GM19372 (cell line): Measurements from ENCODE around the gene CCR8.
"Not testable (repeated sequence)": the region's sequence is repeated elsewhere in the genome, so short reads cannot be mapped to it uniquely, and the experiment has no call there.

Experiments
- ATAC-seq: cut with Tn5 transposase; IDR thresholded peaks from one replicate; pipeline ENCODE4 v1.9.1; 2021; ENCODE audit warnings: mild to moderate bottlenecking, low read depth, moderate library complexity; ENCODE audit not compliant: unreplicated experiment

The CCR8 gene

DNA sequence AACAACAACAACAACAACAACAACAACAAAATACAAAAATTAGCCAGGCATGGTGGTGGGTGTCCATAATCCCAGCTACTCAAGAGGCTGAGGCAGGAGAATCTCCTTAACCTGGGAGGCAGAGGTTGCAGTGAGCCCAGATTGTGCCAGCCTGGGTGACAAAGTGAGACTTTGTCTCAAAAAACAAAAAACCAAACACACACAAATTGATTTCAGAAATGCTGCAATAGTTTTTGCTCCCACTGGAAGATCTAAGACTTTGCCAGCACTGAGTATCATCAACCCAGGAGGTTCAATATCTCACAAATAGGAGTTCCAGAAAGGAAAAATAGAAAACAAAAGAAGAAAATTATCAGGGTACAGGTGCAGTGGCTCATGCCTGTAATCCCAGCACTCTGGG lies 16.2 kb upstream of the CCR8 start:
- ATAC-seq, result no peak

DNA sequence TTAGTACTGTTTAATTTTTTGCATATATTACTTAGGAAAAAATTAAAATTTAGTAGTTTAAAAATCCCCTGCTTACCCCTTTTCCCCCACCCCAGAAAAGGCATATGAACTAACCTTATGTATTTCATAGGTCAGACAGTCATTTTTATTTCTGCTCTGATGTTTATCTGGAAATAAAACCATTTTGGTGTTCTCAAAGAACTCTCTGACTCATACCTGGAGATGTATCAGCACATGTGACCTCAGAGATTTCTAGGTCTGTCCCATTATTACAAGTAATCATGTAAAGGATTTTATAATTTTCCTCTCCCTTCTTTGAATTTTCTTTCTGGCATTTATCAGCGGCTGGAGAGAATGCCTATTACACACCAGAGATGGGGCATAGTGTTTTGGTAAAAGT lies 14.1 kb upstream of the CCR8 start:
- ATAC-seq, result no peak

DNA sequence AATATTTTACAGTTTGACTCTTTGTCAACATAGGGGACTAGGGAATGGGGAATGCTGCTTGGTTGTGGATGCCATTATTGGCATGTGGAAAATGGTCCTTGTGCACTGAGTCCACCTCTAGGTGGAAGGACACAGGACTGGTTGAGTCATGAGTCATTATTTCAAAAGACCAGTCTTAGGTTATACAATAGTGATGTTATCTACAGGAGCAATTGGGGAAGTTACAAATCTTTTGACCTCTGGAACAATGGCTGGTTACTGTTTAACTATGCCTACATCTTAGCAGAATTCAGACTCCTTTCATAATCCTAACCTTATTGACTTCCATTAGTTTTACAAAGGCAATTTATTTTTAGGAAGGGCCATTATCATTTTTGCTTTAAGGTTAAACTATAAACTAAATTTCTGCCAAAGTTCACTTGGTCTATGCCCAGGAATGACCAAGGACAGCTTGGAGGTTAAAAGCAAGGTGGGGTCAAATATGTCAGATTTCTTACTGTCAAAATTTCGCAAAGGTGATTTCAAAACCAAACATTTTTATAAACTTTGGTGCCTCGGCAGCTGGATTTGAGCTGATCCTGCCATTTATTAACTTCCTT lies 11.8 kb upstream of the CCR8 start:
- no peak for ATAC-seq

DNA sequence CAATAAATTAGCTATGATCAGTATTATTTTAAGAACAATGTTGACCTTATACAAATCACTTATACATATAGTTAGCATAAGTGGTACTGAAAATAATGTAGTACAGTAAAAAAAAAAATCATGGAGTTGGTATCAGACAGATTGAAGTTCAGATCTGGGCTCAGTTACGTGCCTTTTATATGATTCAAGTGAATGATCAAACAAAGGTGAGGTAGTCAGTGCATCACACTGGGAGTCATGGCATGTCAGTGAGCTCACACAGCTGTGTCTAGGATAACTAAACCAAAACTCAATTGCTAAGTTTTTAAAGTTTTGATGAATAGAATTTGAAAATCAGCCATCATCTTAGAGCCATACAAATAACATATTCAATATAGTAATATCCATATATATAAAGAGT lies 11.2 kb upstream of the CCR8 start:
- no peak for ATAC-seq

DNA sequence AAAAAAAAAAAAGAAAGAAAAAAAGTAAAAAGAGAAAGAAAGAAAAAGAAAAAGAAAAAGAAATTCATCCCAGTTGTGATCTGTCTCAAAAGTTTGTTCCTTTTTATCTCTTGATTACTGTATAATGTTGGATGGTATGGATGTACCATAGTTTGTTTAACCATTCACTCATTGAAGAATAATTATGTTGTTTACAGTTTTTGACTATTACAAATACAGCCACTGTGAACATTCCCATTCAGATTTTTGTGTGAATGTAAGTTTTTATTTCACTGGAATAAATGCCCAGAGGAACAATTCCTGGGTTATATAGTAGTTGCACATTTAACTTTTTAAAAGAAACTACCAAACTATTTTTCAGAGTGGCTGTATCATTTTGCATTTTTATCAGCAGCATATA lies 10.3 kb upstream of the CCR8 start:
- ATAC-seq, result no peak

DNA sequence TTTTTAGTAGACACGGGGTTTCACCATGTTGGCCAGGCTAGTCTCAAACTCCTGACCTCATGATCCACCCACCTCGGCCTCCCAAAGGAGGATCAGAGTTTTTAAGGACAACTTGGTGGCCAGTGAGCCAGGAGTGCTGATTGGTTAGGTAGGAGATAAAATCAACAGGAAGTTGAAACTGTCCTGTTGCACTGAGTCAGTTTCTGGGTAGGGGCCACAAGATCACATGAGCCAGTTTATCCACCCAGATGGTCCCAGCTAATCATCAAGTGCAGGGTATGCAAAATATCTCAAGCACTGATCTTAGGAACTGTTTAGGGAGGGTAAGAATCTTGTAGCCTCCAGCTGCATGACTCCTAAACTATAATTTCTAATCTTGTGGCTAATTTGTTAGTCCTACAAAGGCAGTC lies 7.9 kb upstream of the CCR8 start:
- ATAC-seq, result not testable (repeated sequence)

DNA sequence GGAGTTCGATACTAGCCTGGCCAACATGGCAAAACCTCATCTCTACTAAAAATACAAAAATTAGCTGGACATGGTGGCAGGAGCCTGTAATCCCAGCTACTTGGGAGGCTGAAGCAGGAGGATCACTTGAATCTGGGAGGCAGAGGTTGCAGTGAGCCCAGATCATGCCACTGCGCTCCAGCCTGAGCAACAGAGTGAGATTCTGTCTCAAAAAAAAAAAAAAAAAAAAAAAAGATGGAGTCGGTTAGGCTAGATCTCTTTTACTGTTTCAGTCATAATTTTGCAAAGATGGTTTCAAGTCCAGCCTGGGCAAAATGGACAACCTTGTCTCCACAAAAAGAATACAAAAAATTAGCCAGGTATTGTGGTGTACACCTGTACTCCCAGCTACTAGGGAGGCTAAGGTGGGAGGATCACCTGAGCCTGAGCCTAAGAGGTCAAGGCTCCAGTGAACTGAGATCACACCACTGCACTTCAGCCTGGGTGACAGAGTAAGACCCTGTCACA lies 7.2 kb upstream of the CCR8 start:
- not testable (repeated sequence) for ATAC-seq

DNA sequence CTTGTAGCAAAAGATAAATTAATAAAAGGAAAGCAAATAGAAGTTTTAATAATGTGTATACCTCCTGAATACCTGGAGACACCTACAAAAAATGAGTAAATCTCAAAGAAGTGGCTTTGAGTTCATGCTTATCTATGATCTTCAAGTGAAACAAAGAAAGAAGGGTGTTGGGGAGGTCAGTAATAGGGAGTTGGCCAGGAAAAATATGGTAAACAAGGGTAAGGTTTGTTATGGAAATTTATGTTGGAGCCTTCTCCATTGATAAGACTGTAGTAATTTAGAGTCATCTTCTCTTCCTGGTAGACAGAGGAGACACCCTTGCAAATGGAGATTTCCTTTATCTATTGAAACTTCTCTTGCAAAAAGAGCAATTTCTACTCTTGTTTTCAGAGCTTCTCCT lies 6.6 kb upstream of the CCR8 start:
- no peak for ATAC-seq

DNA sequence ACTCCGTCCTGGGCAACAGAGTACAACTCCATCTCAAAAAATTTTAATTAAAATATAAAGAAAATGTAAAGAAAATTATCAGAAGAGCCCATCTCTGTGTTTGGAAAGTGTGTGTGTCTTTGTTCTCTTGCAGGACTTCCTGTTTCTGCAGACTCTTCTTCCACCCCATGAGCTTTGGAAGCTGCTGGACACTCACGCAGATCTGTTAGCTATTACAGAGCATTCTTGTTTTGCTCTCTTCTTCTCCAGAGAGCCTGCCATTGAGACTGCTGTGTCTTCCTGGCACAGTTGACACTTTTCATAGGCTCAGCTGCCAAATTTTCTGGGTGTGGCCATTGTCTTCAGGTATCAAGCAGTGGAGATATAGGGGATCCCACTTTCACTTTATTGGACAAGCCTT lies 6.0 kb upstream of the CCR8 start:
- ATAC-seq, result no peak

DNA sequence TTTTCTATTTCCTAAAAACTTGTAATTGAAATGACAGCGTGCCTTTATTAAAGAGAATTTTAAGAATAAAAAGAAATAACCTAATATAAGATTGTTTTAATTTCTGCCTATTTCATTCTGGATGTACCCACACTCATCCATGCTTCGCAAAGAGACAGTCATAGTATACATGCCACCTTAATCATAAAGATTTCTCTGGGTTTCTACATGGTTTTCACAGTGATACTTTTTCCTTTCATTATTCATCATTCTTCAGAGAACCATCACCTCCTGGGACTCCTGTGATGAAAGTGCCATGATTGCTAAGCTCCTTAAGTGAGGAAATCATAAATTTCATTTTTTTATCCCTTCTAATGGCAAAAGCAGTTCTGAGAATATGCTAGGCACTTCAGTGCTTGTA lies 4.3 kb upstream of the CCR8 start:
- no peak for ATAC-seq

DNA sequence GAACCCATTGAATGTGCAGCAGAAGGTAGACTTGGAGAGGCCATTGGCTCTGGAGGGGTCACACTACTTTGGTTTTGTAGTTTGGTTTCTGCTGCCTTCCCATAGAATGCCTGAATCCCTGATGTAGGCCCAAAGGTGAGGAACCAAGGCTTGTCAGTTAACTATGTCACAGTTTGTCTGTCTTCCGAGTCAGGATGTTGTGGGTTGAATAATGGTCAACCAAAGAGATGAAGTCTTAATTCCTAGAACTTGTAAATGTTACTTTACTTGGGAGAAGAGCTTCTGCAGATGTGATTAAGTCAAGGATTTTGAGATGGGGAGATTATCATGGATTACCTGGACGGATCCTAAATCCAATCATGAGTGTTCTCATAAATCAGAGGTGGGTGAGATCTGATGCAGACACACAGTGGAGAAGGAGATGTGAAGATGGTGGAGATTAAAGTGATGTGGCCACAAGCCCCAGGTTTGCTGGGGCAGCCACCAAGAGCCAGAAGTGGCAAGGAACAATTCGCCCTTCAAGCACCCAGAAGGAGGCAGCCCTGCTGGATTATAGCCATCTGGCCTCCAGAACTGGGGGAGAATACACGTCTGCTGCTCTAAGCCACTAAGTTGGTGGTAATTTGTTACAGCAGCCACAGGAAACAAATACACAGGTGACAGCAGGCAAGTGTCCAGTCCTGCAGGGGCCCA lies 2.3 kb upstream of the CCR8 start:
- peak; percentile 25 for ATAC-seq

DNA sequence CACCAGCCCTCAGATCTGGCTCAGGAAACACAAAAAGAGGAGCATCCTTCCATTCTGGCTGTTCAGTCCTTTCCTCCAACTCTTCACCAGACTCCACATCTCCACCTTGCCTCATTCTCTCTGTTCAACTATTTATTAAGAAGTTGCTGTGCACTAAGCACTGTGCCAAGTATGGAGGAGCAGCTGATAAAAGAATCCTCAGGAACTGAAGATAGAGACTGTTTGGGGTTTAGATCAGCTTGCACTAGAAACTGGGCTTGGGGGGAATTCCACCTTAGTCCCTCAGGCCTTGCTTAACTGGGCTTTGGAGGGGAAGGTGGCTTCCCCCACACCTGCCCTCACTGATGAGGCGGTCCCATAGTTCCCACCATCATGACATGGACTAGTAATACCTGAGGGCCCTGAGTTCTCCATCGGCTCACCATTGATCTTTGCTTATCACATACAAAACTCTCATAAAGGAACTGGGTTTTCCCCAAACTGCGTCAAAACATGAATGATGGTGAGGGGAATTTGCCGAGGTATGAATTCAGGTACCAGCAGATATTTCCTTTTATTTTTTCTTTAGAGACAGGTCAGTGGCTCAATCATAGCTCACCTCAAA lies 1.7 kb upstream of the CCR8 start:
- peak; percentile 60 for ATAC-seq

DNA sequence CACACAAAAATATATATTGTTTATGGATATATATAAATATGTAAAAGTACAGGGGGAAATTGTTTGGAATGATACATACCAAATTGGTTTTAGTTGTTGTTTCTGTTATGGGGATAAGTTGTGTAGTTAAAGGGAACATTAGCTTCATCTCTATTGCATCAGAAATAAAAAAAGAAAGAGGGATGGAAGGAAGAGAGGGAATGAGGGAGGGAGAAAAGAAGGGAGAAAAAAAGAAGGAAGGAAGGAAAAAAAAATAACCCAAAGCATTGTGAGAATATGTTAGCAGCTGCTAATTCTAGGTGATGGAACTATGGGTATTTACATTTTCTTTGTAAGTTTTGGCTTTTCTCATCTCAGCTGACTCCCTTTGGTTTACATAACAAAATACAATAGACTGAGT lies 1.3 kb downstream of the CCR8 start:
- no peak for ATAC-seq

DNA sequence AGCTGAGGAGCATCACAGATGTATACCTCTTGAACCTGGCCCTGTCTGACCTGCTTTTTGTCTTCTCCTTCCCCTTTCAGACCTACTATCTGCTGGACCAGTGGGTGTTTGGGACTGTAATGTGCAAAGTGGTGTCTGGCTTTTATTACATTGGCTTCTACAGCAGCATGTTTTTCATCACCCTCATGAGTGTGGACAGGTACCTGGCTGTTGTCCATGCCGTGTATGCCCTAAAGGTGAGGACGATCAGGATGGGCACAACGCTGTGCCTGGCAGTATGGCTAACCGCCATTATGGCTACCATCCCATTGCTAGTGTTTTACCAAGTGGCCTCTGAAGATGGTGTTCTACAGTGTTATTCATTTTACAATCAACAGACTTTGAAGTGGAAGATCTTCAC lies 3.0 kb downstream of the CCR8 start:
- no peak for ATAC-seq

DNA sequence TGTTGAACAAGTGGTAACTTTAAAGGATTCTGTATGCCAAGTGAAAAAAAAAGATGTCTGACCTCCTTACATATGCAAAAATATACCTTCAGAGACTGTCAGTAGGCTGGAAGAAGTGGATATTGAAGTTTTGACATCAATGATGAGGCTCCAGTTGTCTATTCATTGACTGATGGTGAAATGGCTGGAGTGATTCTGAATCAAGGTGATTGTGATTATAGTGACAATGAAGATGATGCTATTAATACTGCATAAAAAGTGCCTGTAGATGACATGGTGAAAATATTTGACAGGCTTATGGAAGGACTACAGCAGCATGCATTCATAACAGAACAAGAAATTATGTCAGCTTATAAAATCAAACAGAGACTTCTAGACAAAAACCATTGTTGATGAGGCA lies 4.1 kb downstream of the CCR8 start:
- ATAC-seq, result no peak

DNA sequence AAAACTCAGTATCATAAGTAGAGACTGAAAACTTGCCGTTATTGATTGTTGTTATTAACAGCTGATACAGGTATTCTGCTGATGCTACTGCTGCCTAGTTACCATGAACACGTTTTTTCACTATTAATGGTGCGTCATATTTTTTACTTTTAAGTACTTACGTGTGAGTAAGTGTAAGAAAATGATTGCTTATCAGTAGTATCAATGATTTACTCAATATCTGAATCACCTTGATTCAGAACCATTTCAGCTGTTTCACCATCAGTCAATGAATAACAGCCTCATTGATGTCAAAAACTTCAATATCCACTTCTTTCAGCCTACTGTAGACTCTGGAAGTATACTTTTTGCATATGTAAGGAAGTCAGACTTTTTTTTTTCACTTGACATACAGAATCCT lies 4.7 kb downstream of the CCR8 start:
- no peak for ATAC-seq

DNA sequence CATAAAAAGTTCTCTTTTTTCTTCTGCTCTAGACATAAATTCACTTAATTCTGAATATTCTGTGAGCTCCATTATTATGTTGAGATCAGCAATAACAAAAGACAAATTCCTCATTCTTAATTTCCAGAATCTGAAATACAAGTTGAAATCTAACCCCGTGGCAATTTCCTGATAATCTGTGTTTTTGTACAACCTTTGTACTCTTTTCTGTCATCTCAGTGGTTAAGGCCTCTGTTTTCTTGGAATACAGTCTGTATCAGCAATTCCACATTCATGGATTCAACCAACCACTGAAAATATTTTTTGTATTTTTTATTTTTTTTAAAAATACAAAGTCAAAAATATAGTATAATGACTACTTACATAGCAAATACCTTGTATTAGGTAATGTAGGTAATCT lies 8.7 kb downstream of the CCR8 start:
- ATAC-seq, result no peak

DNA sequence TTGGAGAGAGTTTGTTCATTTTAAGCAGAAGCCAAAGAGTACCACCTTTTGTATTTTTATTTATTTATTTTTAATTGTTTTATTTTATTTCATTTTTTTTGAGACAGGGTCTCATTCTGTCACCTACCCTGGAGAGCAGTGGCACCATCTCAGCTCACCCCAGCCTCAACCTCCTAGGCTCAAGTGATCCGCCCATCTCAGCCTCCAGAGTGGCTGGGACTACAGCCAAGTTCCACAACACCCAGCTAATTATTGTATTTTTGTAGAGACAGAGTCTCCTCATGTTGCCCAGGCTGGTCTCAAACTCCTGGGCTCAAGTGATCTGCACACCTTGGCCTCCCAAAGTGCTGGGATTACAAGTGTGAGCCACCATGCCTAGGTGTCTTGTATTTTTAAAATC lies 9.6 kb downstream of the CCR8 start:
- no peak for ATAC-seq

DNA sequence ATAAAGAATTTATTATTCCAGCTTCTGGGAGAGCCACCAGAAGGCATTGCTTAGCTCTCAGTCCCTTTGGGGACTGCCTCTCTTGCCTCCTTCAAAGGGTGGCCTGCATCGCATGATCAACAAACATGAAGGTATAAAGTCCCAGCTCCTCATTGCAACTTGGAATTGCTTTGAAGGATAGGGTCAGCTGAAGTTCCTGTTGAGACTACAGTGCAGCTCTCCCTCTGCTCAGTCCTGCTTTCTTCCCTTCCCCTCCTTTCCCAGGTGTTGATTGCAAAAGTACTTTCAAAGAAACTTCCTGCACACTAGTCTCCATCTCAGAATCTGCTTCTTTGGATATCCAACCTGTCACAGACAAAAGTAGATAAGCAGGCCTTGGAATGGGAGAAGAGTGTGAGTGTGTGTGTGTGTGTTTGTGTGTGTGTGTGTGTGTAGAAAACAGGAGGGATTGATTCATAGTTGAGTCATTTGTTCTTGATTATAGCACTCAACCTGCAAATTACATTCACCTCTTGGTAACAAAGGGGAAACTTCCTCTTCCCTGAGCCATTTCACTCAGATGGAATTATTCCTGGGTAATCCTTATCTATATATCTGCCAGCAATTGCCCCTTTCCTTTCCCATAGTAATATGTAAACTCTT lies 13.7 kb downstream of the CCR8 start:
- ATAC-seq, result no peak

DNA sequence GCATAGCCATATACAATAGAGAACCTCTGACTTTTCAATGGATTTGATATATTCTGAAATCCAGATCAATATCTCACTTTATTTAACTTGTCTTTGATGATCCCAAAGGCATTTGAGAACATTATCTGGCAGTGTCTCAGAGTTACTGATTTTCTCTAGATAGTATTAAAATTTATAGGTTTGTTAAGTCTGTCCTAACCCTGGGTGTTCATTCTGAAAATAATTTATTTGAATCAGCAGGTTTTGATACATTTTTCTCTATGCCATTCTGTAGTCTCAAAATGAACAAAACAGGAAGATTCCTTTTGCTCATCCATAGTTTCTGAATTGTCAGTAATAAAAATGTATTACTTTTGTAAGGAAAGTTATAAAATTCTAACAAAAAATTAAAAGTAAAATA lies 14.3 kb downstream of the CCR8 start:
- ATAC-seq, result no peak

DNA sequence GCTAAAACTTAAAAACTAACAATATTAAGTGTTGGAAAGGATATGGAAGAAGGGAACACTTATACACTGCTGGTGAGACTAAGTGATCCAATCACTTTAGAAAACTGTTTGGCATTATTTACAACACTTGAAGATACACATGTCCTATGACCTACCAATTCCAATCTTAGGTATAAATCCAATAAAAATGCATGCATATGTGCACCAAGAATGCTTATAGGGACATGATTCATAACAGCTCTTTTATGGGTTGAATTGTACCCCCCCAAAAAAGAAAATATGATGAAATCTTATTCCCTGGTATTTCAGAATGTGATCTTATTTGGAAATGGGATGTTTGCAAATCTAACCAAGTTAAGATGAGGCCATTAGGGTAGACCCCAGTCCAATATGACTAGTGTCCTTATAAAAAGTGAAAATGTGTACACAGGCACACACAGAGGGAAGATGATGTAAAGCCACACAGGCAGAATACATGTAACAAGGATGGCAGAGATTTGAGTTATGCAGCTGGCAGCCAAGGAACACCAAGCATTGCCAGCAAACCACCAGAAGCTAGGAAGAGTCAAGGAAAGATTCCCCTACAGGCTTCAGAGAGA lies 15.3 kb downstream of the CCR8 start:
- ATAC-seq, result no peak
